Mesenchymal stem cell (in vitro differentiated cells and primary cell): ENCODE measurements around the gene PAM16.

Source experiments
- DNase-seq: peaks from one replicate; pipeline ENCODE4 v3.0.0-alpha.2; 2013
- H2AFZ ChIP-seq: one replicate; pipeline ENCODE4 v1.6.1; 2013; ENCODE audit warnings: low read depth, mild to moderate bottlenecking, control low read depth, inconsistent platforms, low read length, moderate library complexity
- H2AK5ac ChIP-seq: 2 replicates; pipeline ENCODE4 v1.6.1; 2013; ENCODE audit warnings: low read length, moderate library complexity, mild to moderate bottlenecking, inconsistent platforms; ENCODE audit not compliant: severe bottlenecking
- H2BK120ac ChIP-seq: one replicate; pipeline ENCODE4 v1.6.1; 2013; ENCODE audit warnings: low read depth, mild to moderate bottlenecking, inconsistent platforms, low read length, moderate library complexity
- H2BK12ac ChIP-seq, 2 experiments: one replicate each; pipeline ENCODE4 v1.6.1; 2013; ENCODE audit warnings: inconsistent platforms in 2 of 2, low read length in 2 of 2, mild to moderate bottlenecking in 2 of 2, moderate library complexity in 2 of 2, control low read depth in 1 of 2
- H2BK15ac ChIP-seq: one replicate; pipeline ENCODE4 v1.6.1; 2013; ENCODE audit warnings: mild to moderate bottlenecking, low read depth, inconsistent platforms; ENCODE audit not compliant: poor library complexity, severe bottlenecking
- H2BK5ac ChIP-seq: 2 replicates; pipeline ENCODE4 v1.6.1; 2013; ENCODE audit warnings: low read depth, mild to moderate bottlenecking, low read length, control low read depth, inconsistent platforms; ENCODE audit not compliant: poor library complexity, severe bottlenecking
- H3K14ac ChIP-seq, 2 experiments: one replicate each; pipeline ENCODE4 v1.6.1; 2013; ENCODE audit warnings: inconsistent platforms in 2 of 2, low read length in 2 of 2, control low read depth in 1 of 2, mild to moderate bottlenecking in 1 of 2, moderate library complexity in 1 of 2
- H3K18ac ChIP-seq, 2 experiments: one replicate each; pipeline ENCODE4 v1.6.1; 2013; ENCODE audit warnings: inconsistent platforms in 2 of 2, low read length in 2 of 2, control low read depth in 1 of 2, low read depth in 1 of 2, mild to moderate bottlenecking in 1 of 2
- H3K23ac ChIP-seq, 2 experiments: one replicate each; pipeline ENCODE4 v1.6.1; 2013; ENCODE audit warnings: inconsistent platforms in 2 of 2, low read length in 2 of 2, mild to moderate bottlenecking in 2 of 2, moderate library complexity in 2 of 2, control low read depth in 1 of 2
- H3K27ac ChIP-seq: 2 replicates; pipeline ENCODE4 v1.5.1; 2013; ENCODE audit warnings: mild to moderate bottlenecking, moderate library complexity, low read length, control low read depth, inconsistent platforms; ENCODE audit not compliant: poor library complexity, severe bottlenecking
- H3K27me3 ChIP-seq, 2 experiments: 2 replicates each; pipeline versions ENCODE4 v1.6.1 to v1.7.0; 2013; ENCODE audit warnings: low read length in 2 of 2, mild to moderate bottlenecking in 2 of 2, moderate library complexity in 2 of 2, control low read depth in 1 of 2, inconsistent platforms in 1 of 2; ENCODE audit not compliant: control insufficient read depth in 1 of 2, insufficient read depth in 1 of 2
- H3K36me3 ChIP-seq, 2 experiments: 2 replicates each; pipeline versions ENCODE4 v1.6.1 to v1.7.0; 2013; ENCODE audit warnings: low read length in 2 of 2, control low read depth in 1 of 2, inconsistent platforms in 1 of 2, low read depth in 1 of 2, mild to moderate bottlenecking in 1 of 2; ENCODE audit not compliant: insufficient read depth in 2 of 2, control insufficient read depth in 1 of 2
- H3K4ac ChIP-seq, 2 experiments: one replicate each; pipeline ENCODE4 v1.6.1; 2013; ENCODE audit warnings: inconsistent platforms in 2 of 2, low read length in 2 of 2, mild to moderate bottlenecking in 2 of 2, moderate library complexity in 2 of 2, control low read depth in 1 of 2, low read depth in 1 of 2
- H3K4me1 ChIP-seq: 2 replicates; pipeline ENCODE4 v1.6.1; 2013; ENCODE audit warnings: low read depth, low read length, control low read depth; ENCODE audit not compliant: control insufficient read depth, insufficient read depth
- H3K4me2 ChIP-seq: 2 replicates; pipeline ENCODE4 v1.6.1; 2013; ENCODE audit warnings: low read length, mild to moderate bottlenecking, inconsistent platforms; ENCODE audit not compliant: poor library complexity, severe bottlenecking
- H3K4me3 ChIP-seq, 2 experiments: 2 replicates each; pipeline versions ENCODE4 v1.5.1 to v1.7.0; 2013; ENCODE audit warnings: low read length in 2 of 2, mild to moderate bottlenecking in 2 of 2, control low read depth in 1 of 2, low read depth in 1 of 2; ENCODE audit not compliant: insufficient read depth in 1 of 2
- H3K79me1 ChIP-seq: replicated peaks from 2 replicates; pipeline ENCODE4 v1.6.1; 2013; ENCODE audit warnings: mild to moderate bottlenecking, control low read depth, low read length, inconsistent platforms; ENCODE audit not compliant: poor library complexity, severe bottlenecking
- H3K9ac ChIP-seq: 2 replicates; pipeline ENCODE4 v1.7.0; 2013; ENCODE audit warnings: mild to moderate bottlenecking, low read length, moderate library complexity
- H3K9me3 ChIP-seq: 2 replicates; pipeline ENCODE4 v1.7.0; 2013; ENCODE audit warnings: mild to moderate bottlenecking, low read length; ENCODE audit not compliant: control insufficient read depth
- H4K8ac ChIP-seq: one replicate; pipeline ENCODE4 v1.6.1; 2013; ENCODE audit warnings: inconsistent platforms, mild to moderate bottlenecking, low read length, moderate library complexity
- H4K91ac ChIP-seq: one replicate; pipeline ENCODE4 v1.6.1; 2013; ENCODE audit warnings: mild to moderate bottlenecking, low read length, inconsistent platforms
- WGBS: methylation state at CpG from one replicate; pipeline ENCODE4 v1.1.7; 2013; ENCODE audit warnings: mixed read lengths; 5-methylcytosine and 5-hydroxymethylcytosine counted together

Gene PAM16

GRCh38 chr16:4378999-4379690, 28.0 kb upstream of the PAM16 start:
- peak overlapping the region; percentile 68 for H3K9ac ChIP-seq
- H2AFZ ChIP-seq = no peak overlapping the region
- DNase-seq = no peak
- H3K4me1 ChIP-seq = peaks cover 81% of the 10 kb centered on the region
- no peak overlapping the region for H3K18ac ChIP-seq
- no peak overlapping the region for H3K4ac ChIP-seq
- no peak overlapping the region for H2BK12ac ChIP-seq
- no peak overlapping the region for H3K23ac ChIP-seq
- no peaks in the 10 kb centered on the region for H3K9me3 ChIP-seq
- peaks cover 59 to 73% of the 10 kb centered on the region in 2 experiments for H3K36me3 ChIP-seq
- H2BK15ac ChIP-seq = no peak overlapping the region
- no peak overlapping the region for H3K27ac ChIP-seq
- no peak overlapping the region for H2BK5ac ChIP-seq
- no peak overlapping the region for H4K8ac ChIP-seq
- H3K79me1 ChIP-seq = peaks cover 38% of the 10 kb centered on the region
- peak overlapping the region; percentile 24 for H2AK5ac ChIP-seq
- no peak overlapping the region for H3K14ac ChIP-seq
- H3K27me3 ChIP-seq = no peaks in the 10 kb centered on the region
- H3K4me3 ChIP-seq = no peak overlapping the region
- no peak overlapping the region for H2BK120ac ChIP-seq
- no peak overlapping the region for H4K91ac ChIP-seq
- H3K4me2 ChIP-seq = no peak overlapping the region
- 94% methylated on average over 21 of the region's 21 CpGs for WGBS

- Histone ChIP-seq H3K14ac (no peak overlapping the region), H4K91ac (no peak overlapping the region), H4K8ac (no peak overlapping the region), H3K79me1 (peaks cover 33% of the 10 kb centered on the region), H3K18ac (no peak overlapping the region), H2BK120ac (no peak overlapping the region), H2AK5ac (no peak overlapping the region), H2BK5ac (no peak overlapping the region), H2BK15ac (no peak overlapping the region), H3K4ac (no peak overlapping the region), H3K27ac (no peak overlapping the region), H3K9me3 (no peaks in the 10 kb centered on the region), H3K4me3 (peak overlapping the region in 1 of 2 experiments; percentile 55), H3K4me1 (peaks cover 83% of the 10 kb centered on the region), H3K4me2 (no peak overlapping the region), H3K9ac (peak overlapping the region; percentile 68), H3K27me3 (no peaks in the 10 kb centered on the region), H3K23ac (no peak overlapping the region), H3K36me3 (peaks cover 50 to 66% of the 10 kb centered on the region in 2 experiments), H2AFZ (no peak overlapping the region), H2BK12ac (no peak overlapping the region)
- 57% methylated on average over 15 of the region's 15 CpGs for WGBS
- DNase-seq = no peak
These were observed 27.1 kb upstream of the PAM16 start for GRCh38 chr16:4378161-4378666.

DNA sequence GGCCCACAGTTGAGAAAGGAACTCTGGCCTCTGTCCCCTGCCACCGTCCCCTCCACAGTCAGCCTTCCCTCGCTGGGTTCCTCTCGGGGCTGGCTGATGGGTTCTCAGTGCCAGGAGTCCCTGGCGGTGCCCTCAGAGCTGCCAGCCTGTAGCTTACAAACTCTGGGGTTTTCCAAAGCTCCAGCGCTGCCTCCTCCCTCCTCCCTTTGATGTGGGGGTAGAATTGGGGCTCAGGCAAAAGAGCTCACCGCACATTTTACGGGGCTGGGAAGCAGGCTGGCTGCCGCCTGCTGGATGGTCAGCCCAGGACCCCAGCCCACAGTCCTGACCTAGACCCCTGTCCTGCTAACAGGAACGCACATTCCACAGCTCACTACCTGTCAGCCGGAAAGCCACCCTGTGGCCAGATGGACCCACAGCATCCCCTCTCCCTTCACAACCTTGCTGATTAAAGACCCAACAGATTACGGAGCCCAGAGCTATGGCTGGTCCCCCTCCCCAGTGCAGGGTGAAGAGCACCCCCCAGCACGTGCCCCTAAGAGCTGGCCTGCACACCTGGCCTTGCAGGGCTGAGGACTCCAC, 26.5 kb upstream of the PAM16 start:
- Histone ChIP-seq H3K27ac (no peak overlapping the region), H3K4ac (no peak overlapping the region), H2BK120ac (no peak overlapping the region), H3K79me1 (peaks cover 32% of the 10 kb centered on the region), H3K4me3 (peak overlapping the region in 1 of 2 experiments; percentile 55), H3K4me2 (no peak overlapping the region), H3K36me3 (peaks cover 45 to 61% of the 10 kb centered on the region in 2 experiments), H3K18ac (no peak overlapping the region), H4K91ac (no peak overlapping the region), H3K14ac (no peak overlapping the region), H2BK12ac (peak overlapping the region in 1 of 2 experiments; percentile 22), H3K9ac (peak overlapping the region; percentile 68), H2AK5ac (no peak overlapping the region), H2BK5ac (no peak overlapping the region), H3K4me1 (peaks cover 88% of the 10 kb centered on the region), H3K9me3 (no peaks in the 10 kb centered on the region), H4K8ac (no peak overlapping the region), H3K27me3 (no peaks in the 10 kb centered on the region), H2BK15ac (no peak overlapping the region), H2AFZ (no peak overlapping the region), H3K23ac (peak overlapping the region in 1 of 2 experiments; percentile 11)
- WGBS = 81% methylated on average over 12 of the region's 12 CpGs
- no peak for DNase-seq

DNA sequence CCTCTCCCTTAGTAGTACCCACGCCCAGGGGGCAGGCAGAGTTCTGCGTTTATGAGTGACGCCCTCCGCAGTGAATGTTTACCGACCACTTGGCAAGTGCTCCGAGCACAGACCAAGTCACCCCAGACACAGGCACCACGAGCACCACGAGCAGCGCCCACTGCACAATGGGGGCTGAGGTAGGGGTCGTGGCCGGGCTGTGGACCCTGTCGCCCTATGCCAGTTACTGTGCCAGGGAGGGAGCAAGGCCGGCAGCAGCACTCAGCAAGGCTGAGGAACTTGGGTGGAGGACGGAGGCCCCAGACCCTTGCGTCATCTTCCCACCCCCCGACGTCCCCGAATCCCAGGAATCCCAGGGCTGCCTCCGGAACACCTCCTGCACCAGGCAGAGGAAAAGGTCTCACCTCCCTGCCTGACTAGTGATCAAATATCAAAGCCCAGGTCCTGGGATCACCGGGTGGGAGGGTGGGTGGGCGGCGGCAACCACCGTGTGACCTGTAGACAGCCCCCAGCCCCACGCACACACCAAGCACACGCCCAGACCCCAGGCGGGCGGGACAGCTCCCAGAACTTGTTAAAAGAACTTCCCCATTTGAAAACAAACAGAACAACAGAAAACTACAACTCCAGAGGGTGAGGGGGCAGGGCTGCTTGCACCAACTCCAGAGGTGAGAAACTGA, 25.9 kb upstream of the PAM16 start:
- Histone ChIP-seq H3K23ac (no peak overlapping the region), H3K9me3 (no peaks in the 10 kb centered on the region), H2BK120ac (no peak overlapping the region), H3K4me2 (no peak overlapping the region), H3K27me3 (no peaks in the 10 kb centered on the region), H3K27ac (no peak overlapping the region), H2BK5ac (no peak overlapping the region), H2AK5ac (peak overlapping the region; percentile 61), H3K4me3 (peak overlapping the region in 1 of 2 experiments; percentile 70), H3K79me1 (peaks cover 26% of the 10 kb centered on the region), H2AFZ (no peak overlapping the region), H3K14ac (peak overlapping the region in 1 of 2 experiments; percentile 68), H4K91ac (peak overlapping the region; percentile 46), H2BK12ac (peak overlapping the region in 1 of 2 experiments; percentile 51), H3K36me3 (peaks cover 39 to 54% of the 10 kb centered on the region in 2 experiments), H4K8ac (peak overlapping the region; percentile 73), H3K4ac (peak overlapping the region in 1 of 2 experiments; percentile 73), H3K4me1 (peaks cover 90% of the 10 kb centered on the region), H2BK15ac (no peak overlapping the region), H3K9ac (peak overlapping the region; percentile 86), H3K18ac (peak overlapping the region in 1 of 2 experiments; percentile 6)
- 60% methylated on average over 27 of the region's 27 CpGs for WGBS
- DNase-seq = no peak
